NCI-H526 treated with DMSO at 0.1 percent for 48 hours (cell line): Measurements from ENCODE around the gene CWF19L1.
"Not testable (repeated sequence)": the region's sequence is repeated elsewhere in the genome, so short reads cannot be mapped to it uniquely, and the experiment has no call there.

Source experiments
- DNase-seq: peaks from one replicate; lab custom pipeline; 2025; lab: John Stamatoyannopoulos, UW

Gene CWF19L1

GRCh38 chr10:100267239-100268104, at the start of gene CWF19L1:
CWF19L1 (minus strand) TSS chr10:100267638; CDS start chr10:100267593, 45 bp downstream.
- peak; percentile 69 for DNase-seq

DNA sequence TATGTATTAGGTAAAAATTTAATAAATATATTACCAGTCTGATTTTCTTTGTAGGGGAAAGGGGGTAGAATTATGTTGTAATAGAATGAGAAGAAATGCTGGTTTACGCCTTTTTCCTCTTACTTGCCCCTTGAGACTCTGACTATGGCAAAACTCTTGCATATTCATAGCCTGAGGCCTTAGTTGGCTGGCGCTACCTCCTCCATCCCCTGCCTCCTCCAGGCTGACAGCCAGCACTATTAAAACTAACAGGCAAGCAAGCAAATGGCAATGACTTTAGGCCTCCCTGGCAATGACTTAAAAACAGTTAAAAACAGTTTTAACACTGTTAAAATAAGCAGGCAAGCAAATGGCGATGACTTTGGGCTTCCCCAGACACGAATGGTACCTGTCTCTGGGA, 48.2 kb upstream of the CWF19L1 start:
- DNase-seq, result no peak

GRCh38 chr10:100311298-100311697, 43.9 kb upstream of the CWF19L1 start:
- no peak for DNase-seq

DNA sequence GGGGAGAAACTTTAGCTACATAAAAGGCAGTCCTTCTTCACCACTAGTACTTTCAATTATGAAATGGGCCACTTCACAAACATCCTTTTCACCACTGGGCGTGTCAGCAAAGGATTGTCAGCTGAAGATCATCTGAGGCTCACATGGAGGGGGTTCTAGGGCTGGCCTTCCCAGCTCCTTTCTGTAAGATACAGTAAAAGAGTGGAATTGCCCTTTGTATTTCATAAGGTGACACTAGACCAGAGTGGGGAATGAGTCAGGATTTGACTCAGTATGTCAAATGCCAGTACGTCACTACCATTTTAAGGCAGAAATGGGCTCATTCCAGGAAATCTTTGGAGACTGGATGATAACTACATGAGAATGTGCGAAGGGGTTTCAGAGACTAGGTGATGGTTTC, 40.2 kb upstream of the CWF19L1 start:
- no peak for DNase-seq

DNA sequence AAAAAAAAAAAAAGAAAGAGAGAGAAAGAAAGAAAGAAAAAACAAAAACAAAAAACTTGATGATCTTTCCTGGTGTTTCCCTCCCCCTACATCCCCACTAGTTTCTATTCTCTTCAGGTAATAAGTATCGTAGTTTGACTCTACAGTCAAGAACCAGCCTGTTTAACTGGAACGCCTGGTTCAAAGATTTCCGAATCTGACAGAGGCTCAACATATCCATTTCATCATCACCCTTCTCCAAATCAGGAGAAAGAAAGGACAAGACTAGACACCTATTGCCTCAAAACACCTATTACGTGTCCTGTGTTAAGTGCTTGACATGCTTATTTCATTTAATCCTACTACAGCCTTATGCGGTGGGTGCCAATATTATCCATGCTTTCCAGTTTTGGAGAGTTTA, 39.4 kb upstream of the CWF19L1 start:
- DNase-seq, result no peak

DNA sequence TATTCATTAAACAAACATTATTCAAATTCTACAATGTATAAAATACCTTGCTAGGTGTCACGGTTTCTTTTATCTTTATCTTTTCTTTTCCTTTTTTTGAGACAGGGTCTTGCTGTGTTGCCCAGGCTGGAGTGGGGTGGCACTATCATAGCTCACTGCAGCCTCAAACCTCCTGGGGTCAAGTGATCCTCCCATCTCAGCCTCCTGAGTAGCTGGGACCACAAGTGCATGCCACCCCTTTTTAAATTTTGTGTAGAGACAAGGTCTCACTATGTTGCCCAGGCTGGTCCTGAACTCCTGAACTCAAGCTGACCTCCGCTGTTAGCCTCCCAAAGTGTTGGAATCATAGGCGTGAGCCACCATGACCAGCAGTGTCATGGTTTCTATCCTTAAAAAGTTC, 37.0 kb upstream of the CWF19L1 start:
- no peak for DNase-seq

DNA sequence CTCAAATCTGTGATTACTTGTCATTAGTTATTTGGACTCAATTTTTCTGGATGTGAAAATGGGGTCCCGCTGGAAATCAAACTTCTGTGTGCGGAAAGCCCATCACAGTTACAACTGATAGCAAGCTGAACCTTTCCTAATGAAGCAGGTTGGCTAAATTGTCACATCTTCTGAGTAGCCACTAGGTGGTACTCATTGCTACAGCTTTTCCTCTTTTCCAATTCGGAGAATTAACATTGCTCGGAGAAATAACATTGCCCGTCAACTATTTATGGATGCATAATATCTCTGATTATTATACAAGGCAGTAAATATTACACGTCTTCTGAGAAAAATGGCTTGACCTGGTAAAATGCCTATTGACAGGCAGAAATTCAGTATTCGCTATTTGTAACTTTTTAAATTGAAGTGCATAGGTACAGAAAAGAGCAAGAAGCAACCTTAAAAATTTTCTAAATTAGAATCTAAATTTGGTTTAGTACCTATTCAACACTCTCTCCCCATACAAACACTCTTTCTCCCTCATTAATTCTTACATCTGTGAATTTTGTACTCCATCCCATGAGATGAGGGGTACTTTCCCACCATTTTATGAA, 36.4 kb upstream of the CWF19L1 start:
- DNase-seq, result peak; percentile 6

GRCh38 chr10:100301123-100301522, 33.7 kb upstream of the CWF19L1 start:
- DNase-seq, result not testable (repeated sequence)

DNA sequence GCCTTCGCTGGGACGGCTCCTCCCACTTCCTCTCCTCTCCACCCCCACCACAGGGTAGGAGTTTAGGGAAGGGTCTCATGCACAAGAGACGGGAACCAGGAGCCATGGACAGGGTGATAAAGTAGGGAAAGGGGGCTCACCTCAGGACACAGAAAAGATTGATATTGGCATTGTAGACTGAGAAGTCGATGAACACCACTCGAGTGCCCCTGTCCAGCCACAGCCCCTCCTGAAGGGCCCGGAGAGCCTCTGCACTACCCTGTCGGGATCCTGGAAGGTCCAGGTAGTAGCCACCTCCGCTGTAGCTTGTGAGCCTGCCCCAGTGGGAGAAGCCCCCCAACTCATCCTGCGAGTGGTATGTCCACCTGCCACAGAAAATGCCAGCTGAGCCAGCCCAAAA, 29.8 kb upstream of the CWF19L1 start:
- DNase-seq, result no peak

DNA sequence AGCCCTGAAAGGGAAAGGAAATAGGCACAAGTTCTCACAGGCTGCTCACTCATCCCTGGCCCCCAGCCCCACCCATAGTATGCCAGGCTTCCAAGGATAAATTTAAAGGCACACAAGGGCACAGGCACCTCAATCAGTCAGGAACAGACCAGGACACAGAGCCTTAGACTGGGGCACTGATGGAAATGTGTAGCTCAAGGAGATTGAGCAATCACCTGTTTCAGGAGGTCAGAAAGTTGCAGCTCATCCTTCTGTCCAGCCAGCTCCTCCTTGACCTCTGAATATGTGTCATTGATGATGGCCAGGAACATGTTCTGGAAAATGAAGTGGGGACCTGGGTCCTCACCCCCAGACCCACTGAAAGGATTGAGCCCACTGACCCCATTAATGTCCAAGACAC, 25.6 kb upstream of the CWF19L1 start:
- DNase-seq, result no peak

DNA sequence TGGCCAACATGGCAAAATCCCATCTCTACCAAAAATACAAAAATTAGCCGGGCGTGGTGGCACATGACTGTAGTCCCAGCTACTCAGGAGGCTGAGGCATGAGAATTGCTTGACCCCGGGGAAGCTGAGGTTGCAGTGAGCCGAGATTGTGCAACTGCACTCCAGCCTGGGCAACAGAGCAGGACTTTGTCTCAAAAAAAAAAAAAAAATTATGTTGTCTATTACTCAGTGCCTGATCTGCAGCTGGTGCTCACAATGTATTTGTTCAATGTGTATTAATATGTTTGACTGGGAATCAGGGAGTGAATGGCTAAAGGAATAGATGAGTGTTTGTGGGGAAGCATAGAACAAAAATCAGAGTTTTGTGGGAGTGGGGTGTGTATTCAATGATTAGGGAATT, 24.9 kb upstream of the CWF19L1 start:
- DNase-seq, result not testable (repeated sequence)

DNA sequence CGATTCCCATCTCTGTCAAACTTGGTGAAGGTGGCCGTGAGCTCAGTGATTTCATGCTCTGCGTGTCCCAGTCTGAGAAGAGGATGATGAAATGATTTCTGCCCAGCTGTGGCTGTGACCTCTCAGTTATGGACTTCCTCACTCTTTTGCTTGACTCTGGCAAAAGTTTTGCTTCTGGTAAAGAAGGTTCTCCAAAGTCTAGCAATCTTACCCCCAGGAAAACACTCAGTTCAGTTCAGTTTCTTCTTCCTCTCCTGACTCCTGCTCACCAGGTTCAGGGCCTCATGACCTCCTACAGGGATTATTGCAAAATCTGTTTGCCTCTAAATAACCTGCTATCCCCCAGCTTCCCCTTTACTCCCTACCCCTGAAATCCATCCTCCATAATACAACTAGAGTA, 23.9 kb upstream of the CWF19L1 start:
- no peak for DNase-seq

- DNase-seq, result no peak
Observed at GRCh38 chr10:100289641-100290040, 22.2 kb upstream of the CWF19L1 start.

DNA sequence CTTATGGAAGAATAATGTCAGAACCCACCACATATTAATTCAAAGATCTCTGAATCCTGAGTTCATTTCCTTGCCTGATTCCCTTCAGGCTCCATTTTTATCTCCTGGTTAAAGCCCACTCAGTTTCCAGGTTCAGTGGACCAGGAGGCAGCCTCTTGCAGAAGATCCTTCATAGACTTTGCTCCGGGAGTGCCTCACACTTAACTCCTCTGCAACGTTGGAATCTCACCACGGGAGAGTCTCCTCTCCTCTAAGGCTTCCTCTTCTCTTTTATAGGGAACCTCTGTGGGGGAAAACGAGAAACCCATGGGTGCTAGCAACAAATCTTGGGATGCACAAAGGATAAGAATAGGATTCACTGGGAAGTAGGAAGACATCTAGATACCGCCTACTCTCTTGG, 20.8 kb upstream of the CWF19L1 start:
- DNase-seq, result no peak

GRCh38 chr10:100287756-100288155, 20.3 kb upstream of the CWF19L1 start:
- DNase-seq, result no peak

DNA sequence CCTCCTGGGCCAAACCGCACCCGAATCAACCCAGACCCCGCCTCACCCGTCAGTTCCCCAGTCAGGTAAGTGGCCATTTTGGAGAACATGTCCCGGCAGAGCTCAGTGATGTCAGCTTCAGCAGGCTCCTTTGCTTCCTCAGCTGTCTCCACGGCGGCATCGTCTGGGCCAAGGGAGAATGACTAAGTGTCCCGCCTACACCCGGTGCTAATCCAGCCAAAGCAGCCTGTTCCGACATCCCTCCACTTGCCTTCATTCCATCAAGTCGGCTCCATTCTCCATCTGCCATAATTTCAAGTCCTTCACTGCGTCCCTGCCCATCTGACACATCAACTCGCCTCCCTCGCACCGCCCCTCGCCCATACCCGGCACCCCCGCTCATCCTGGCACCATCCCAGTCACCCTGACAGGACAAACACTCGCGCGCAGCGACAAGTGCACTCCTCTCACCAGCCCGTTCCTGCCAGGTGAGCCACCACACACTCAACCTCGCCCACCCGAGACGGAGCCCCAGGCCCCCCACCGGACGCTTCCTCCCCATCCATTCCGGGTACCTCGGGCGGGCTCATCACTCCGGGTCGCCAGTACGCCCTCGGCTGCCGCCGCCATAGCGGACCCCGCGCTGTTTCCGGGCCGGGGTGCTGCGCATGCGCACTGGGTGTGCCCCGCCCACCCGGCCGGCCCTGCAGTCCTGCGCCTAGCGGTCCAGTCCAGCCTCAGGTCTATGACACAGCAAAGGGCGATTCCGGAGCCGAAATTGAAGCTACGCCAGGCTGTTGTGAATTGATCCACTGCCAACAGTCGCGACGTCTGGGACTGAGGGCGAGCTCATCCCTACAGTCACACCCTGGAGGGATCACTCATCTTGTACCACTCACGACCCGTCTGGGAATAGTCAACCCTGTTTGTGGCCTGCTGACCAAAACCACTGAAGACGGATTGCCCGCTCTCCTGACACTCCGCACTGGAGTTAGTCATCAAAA, 18.9 kb upstream of the CWF19L1 start, which contains the start of gene BLOC1S2:
Gene BLOC1S2 (minus strand): TSS at position 630 of the 983 bp plus-strand sequence. CDS start 21 bp downstream, at position 609.
- DNase-seq, result peak; percentile 46

DNA sequence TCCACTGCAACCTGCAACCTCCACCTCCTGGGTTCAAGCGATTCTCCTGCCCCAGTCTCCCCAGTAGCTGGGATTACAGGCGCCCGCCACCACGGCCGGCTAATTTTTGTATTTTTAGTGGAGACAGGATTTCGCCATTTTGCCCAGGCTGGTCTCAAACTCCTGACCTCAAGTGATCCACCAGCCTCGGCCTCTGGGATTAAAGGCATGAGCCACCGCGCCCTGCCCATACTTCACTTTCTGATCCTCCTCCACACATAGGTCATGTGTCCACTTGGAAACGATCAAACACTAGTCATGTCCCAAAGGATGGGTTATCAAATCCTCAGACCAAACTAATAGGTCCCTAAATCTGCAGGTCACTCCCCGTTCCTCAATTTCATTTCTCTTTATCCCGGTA, 17.9 kb upstream of the CWF19L1 start:
- DNase-seq, result not testable (repeated sequence)

DNA sequence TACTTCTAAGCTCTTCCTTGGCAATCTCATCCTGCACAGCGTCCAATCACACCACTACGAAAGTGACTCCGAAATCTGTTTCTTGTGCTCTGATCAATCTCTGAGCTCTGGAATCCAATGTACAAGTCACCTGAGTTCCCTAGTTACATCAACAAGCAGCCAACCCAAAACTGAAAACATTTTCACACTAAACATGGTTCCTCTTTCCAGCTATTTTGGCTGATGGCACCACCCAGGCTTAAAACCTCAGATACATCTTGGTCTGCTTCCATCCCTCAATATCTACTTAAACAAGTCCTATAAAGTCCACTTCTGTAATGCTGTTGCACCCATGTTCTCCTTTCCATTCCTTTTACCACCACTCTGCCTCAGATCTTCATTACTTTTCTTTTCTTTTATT, 15.5 kb upstream of the CWF19L1 start:
- no peak for DNase-seq

DNA sequence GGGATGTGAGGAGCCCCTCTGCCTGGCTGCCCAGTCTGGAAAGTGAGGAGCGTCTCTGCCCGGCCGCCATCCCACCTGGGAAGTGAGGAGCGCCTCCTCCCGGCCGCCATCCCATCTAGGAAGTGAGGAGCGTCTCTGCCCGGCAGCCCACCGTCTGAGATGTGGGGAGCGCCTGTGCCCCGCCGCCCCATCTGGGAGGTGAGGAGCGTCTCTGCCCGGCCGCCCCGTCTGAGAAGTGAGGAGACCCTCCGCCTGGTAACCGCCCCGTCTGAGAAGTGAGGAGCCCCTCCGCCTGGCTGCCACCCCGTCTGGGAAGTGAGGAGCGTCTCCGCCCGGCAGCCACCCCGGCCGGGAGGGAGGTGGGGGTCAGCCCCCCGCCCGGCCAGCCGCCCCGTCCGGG, 9.5 kb upstream of the CWF19L1 start:
- DNase-seq, result not testable (repeated sequence)

- DNase-seq, result no peak
Observed at GRCh38 chr10:100265821-100266485, 1.5 kb downstream of the CWF19L1 start.

DNA sequence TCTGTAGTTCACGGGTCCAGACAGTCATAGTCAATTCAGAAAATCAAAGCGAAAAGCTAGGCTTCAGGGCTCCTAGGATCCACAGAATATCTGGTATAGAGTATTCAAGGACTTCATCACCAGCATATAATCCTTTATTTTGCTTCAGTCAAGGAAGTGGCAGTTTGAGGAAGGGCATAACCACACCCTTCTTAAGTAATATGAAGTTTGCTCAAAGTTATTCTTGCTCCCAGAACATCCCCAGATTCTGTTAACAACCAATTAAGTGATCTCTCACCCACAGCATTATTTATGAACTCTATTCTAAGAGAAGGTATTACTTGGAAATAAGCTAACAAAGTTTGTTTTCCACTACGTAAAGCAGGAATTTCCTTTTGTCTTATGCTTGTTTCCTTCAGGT, 13.2 kb downstream of the CWF19L1 start:
- DNase-seq, result no peak

- DNase-seq, result no peak
Observed at GRCh38 chr10:100253041-100253440, 14.4 kb downstream of the CWF19L1 start.
